ENCODE data around the gene NXPH1.

DNA sequence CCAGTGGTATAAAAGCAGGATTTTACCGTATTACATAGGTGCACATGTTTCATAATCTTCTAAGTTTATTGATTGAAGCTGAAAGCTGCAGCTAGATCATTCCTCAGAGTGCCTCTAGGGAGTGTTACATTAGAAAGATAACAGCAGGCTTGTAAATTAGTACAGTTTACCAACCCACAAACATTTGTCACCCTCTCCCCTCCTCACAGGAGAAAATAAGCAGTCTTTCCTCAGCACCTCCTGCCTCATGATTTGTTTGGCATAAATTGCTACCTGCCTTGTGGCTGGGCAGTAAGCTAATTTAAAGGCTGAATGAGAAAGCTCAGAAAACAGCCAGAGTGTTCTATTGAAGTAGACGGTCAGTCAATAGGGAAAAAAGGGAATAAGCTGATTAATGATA, 74.2 kb downstream of the NXPH1 start:
- TF ChIP-seq, protein P1, sequence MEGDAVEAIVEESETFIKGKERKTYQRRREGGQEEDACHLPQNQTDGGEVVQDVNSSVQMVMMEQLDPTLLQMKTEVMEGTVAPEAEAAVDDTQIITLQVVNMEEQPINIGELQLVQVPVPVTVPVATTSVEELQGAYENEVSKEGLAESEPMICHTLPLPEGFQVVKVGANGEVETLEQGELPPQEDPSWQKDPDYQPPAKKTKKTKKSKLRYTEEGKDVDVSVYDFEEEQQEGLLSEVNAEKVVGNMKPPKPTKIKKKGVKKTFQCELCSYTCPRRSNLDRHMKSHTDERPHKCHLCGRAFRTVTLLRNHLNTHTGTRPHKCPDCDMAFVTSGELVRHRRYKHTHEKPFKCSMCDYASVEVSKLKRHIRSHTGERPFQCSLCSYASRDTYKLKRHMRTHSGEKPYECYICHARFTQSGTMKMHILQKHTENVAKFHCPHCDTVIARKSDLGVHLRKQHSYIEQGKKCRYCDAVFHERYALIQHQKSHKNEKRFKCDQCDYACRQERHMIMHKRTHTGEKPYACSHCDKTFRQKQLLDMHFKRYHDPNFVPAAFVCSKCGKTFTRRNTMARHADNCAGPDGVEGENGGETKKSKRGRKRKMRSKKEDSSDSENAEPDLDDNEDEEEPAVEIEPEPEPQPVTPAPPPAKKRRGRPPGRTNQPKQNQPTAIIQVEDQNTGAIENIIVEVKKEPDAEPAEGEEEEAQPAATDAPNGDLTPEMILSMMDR (IDR thresholded peaks at IDR 0.05; ENCODE audit: poor library complexity, severe bottlenecking) = no peak
- TF ChIP-seq TAF1 (IDR thresholded peaks at IDR 0.05; ENCODE audit: low read depth) = no peak
- TF ChIP-seq POLR2AphosphoS5 (IDR thresholded peaks at IDR 0.05) = no peak
- TF ChIP-seq, protein P2, sequence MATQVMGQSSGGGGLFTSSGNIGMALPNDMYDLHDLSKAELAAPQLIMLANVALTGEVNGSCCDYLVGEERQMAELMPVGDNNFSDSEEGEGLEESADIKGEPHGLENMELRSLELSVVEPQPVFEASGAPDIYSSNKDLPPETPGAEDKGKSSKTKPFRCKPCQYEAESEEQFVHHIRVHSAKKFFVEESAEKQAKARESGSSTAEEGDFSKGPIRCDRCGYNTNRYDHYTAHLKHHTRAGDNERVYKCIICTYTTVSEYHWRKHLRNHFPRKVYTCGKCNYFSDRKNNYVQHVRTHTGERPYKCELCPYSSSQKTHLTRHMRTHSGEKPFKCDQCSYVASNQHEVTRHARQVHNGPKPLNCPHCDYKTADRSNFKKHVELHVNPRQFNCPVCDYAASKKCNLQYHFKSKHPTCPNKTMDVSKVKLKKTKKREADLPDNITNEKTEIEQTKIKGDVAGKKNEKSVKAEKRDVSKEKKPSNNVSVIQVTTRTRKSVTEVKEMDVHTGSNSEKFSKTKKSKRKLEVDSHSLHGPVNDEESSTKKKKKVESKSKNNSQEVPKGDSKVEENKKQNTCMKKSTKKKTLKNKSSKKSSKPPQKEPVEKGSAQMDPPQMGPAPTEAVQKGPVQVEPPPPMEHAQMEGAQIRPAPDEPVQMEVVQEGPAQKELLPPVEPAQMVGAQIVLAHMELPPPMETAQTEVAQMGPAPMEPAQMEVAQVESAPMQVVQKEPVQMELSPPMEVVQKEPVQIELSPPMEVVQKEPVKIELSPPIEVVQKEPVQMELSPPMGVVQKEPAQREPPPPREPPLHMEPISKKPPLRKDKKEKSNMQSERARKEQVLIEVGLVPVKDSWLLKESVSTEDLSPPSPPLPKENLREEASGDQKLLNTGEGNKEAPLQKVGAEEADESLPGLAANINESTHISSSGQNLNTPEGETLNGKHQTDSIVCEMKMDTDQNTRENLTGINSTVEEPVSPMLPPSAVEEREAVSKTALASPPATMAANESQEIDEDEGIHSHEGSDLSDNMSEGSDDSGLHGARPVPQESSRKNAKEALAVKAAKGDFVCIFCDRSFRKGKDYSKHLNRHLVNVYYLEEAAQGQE (IDR thresholded peaks at IDR 0.05; ENCODE audit: borderline replicate concordance) = no peak
- TF ChIP-seq SMC3 (conservative IDR thresholded peaks at IDR 0.05; ENCODE audit: poor library complexity) = no peak
- no peak for TF ChIP-seq EP300 (conservative IDR thresholded peaks at IDR 0.05; ENCODE audit: poor library complexity, severe bottlenecking)

Measured in neural cell (in vitro differentiated cells).